ENCODE measurements around the gene SLC35F4.

SLC35F4 gene

DNA sequence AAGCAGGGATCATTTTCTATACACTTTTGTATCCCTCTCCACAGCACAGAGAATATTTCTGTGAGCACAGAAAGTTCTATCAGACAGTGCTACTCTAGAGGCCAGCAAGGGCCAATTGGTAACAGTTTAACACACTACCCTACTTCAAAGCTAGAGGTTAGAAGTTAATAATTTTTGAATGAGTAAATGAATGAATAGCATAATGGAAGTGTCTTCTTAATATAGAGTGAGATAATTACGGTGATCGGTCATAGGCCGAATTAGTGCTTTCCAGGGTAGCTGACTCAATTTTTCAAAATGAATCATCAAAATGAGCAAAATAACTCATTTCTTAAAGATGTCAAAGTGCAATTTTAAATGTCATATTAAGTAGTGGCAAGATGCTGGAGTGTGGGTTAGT lies 305.2 kb downstream of the SLC35F4 start:
- no peak for DNase-seq (ENCODE audit: low read depth, low spot score)
- POLR2A ChIA-PET: no interaction called here
- TF ChIP-seq, protein P1, sequence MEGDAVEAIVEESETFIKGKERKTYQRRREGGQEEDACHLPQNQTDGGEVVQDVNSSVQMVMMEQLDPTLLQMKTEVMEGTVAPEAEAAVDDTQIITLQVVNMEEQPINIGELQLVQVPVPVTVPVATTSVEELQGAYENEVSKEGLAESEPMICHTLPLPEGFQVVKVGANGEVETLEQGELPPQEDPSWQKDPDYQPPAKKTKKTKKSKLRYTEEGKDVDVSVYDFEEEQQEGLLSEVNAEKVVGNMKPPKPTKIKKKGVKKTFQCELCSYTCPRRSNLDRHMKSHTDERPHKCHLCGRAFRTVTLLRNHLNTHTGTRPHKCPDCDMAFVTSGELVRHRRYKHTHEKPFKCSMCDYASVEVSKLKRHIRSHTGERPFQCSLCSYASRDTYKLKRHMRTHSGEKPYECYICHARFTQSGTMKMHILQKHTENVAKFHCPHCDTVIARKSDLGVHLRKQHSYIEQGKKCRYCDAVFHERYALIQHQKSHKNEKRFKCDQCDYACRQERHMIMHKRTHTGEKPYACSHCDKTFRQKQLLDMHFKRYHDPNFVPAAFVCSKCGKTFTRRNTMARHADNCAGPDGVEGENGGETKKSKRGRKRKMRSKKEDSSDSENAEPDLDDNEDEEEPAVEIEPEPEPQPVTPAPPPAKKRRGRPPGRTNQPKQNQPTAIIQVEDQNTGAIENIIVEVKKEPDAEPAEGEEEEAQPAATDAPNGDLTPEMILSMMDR (IDR thresholded peaks at IDR 0.05; ENCODE audit: insufficient read depth, low read length, missing control alignments): no peak
- no peak overlapping the region for H3K4me3 ChIP-seq (ENCODE audit: low read depth, low read length)
- CTCF ChIA-PET: no interaction called here

DNA sequence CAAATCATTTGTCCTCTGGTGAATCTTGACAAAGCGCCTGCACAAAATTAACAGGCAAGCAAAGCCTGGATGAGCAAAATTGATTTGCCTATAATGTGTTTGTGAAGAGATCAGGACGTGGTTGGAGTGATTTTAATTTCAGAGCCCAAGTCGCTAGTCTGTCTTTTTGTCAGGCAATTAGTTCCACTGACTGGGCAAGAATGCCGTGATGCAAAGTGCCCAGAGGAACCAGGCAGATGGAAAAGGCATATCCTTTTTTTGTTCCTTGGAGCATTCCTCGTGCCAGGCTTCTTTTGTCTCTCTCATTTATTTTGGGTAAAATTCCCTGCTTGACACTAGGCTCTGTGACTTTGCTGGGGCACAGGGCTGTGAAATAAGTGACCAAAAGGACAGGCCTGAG lies 306.3 kb downstream of the SLC35F4 start:
- no peak overlapping the region for H3K4me3 ChIP-seq (ENCODE audit: low read depth, low read length)
- TF ChIP-seq, protein P1 (IDR thresholded peaks at IDR 0.05; ENCODE audit: insufficient read depth, low read length, missing control alignments): no peak
- ChIA-PET POLR2A (no interaction called here), CTCF (no interaction called here)
- DNase-seq (ENCODE audit: low read depth, low spot score): no peak

DNA sequence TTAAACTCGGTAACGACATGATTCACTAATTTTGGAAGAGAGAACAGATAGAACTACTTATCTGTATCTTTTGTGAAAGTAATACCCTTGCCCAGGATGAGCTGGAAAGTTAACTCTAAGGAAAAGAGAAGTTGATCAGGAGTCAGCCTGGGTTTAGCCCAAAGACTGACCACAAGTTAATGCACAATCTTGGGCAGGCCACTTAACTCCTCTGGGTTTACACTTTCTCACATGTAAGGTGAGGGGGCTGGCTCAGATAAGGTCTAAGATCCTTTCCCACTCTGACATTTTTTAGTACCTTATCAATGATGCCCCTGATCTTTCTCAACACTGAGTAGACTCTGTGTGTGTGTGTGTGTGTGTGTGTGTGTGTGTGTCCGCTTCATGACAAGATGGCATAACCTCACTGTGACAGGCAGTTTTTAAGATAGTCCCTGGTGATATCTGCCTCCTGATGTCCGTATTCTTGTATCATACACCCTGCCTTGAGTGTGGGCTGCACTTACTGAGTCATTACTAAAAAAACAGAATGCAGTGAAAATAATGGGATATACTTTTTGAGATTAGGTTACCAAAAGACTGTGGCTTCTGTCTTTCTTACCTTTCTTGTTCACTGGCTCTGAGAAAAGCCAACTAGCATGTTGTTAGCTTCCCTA lies 316.0 kb downstream of the SLC35F4 start:
- POLR2A ChIA-PET: no interaction called here
- DNase-seq (ENCODE audit: low read depth, low spot score): no peak
- H3K4me3 ChIP-seq (ENCODE audit: low read depth, low read length): no peak overlapping the region
- TF ChIP-seq, protein P1 (IDR thresholded peaks at IDR 0.05; ENCODE audit: insufficient read depth, low read length, missing control alignments): no peak
- CTCF ChIA-PET: no interaction called here

DNA sequence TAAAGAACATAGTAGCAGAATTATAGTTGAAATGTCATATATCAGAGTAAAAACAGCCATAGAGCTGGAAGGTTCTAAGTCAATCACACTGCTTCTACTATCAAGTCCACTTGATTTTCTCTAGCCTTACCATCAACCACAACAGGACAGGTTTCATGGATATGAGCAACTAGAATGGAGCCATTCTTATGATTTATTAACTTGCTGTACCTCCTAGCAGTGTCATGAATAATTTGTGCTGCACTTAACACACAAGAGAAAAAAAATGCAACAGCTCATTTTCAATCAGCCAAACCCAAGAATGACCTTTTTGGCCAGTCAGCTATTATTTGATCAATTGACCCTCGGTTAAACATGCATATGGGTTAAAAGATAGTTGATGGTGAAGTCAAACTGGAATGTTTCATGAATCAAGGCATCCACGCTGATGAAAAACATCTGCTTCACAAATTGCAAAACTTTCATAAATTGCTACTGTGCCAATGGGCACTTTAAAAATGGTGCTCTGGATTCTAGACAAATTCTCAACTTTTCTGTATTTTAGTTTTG lies 316.8 kb downstream of the SLC35F4 start:
- ChIA-PET POLR2A (no interaction called here), CTCF (no interaction called here)
- no peak overlapping the region for H3K4me3 ChIP-seq (ENCODE audit: low read depth, low read length)
- TF ChIP-seq, protein P1 (IDR thresholded peaks at IDR 0.05; ENCODE audit: insufficient read depth, low read length, missing control alignments): no peak
- DNase-seq (ENCODE audit: low read depth, low spot score): no peak

DNA sequence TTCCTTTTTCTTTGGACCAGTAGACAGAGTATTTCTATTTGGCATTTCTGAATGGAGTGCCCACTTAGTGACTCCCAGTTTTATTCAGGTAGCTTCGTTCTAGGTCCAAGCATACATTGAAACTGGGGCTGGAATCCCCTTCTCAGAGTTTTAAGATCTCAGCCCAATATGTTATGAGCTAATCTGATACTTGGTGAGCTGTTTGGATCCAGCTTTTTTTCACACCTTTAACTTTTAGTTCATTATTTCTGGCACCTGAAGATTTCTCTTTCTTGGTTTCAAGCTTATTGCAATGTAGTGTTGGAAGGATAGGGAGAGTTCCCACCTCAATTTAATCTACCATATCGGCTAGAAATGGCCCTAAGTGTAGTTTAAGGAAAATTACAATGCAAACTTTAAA lies 318.8 kb downstream of the SLC35F4 start:
- DNase-seq (ENCODE audit: low read depth, low spot score): no peak
- CTCF ChIA-PET: no interaction called here
- TF ChIP-seq, protein P1 (IDR thresholded peaks at IDR 0.05; ENCODE audit: insufficient read depth, low read length, missing control alignments): no peak
- POLR2A ChIA-PET: no interaction called here
- H3K4me3 ChIP-seq (ENCODE audit: low read depth, low read length): no peak overlapping the region

DNA sequence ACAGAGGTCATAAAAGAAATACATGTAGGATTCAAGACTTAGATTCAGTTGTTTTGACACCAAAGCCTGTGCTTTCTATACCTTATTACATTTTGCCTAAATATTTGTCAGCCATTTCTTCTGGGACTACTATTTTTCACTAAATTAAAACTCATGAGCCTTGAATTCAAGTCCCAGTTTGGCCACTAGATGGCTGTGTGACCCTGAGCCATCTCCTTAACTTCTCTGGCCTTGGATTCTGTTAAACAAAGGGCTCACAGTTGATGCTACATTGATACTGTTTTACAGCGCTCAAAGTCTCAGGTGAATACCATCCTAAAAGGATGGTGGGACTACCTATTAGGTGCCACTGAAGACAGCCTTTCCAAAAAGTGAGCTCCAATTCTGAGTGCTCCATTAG lies 332.7 kb downstream of the SLC35F4 start:
- TF ChIP-seq, protein P1 (IDR thresholded peaks at IDR 0.05; ENCODE audit: insufficient read depth, low read length, missing control alignments): no peak
- H3K4me3 ChIP-seq (ENCODE audit: low read depth, low read length): no peak overlapping the region
- no peak for DNase-seq (ENCODE audit: low read depth, low spot score)
- POLR2A ChIA-PET: no interaction called here
- CTCF ChIA-PET: interaction anchor here (1.9 kb wide), 1 partner anchor 539 kb away, joined by 7 read pairs; no protein-coding TSS in a partner anchor

All from AG04449 (cell line).